H7 (cell line): ENCODE measurements around the gene SLC48A1. TPM values are rescaled to one million over a fixed set of nuclear protein-coding genes. Genes with fewer than 3 reads are reported as not detected.

Experiments
- DNase-seq: peaks from one replicate; pipeline ENCODE4 v3.0.0; 2012
- H3K27me3 ChIP-seq: 2 replicates; pipeline ENCODE4 v1.6.0; 2011; ENCODE audit warnings: mild to moderate bottlenecking, low read length; ENCODE audit not compliant: control insufficient read depth, insufficient read depth
- H3K36me3 ChIP-seq: replicated peaks from 2 replicates; pipeline ENCODE4 v1.5.1; 2011; ENCODE audit warnings: low read length; ENCODE audit not compliant: control insufficient read depth, insufficient read depth
- H3K4me3 ChIP-seq: 2 replicates; pipeline ENCODE4 v1.5.1; 2011; ENCODE audit warnings: low read depth, mild to moderate bottlenecking, control low read depth, low read length, moderate library complexity; ENCODE audit not compliant: insufficient read depth
- total RNA-seq: library from RNA; depleted of rRNA; stranded (reverse); fragments of >200 nt; shearing (Covaris generic); gene quantifications from 2 replicates; pipeline ENCODE4 v1.2.3, GENCODE V29; 2014

SLC48A1 gene
- total RNA-seq, 1 experiment from 2014 or later = 12.4 TPM

DNA sequence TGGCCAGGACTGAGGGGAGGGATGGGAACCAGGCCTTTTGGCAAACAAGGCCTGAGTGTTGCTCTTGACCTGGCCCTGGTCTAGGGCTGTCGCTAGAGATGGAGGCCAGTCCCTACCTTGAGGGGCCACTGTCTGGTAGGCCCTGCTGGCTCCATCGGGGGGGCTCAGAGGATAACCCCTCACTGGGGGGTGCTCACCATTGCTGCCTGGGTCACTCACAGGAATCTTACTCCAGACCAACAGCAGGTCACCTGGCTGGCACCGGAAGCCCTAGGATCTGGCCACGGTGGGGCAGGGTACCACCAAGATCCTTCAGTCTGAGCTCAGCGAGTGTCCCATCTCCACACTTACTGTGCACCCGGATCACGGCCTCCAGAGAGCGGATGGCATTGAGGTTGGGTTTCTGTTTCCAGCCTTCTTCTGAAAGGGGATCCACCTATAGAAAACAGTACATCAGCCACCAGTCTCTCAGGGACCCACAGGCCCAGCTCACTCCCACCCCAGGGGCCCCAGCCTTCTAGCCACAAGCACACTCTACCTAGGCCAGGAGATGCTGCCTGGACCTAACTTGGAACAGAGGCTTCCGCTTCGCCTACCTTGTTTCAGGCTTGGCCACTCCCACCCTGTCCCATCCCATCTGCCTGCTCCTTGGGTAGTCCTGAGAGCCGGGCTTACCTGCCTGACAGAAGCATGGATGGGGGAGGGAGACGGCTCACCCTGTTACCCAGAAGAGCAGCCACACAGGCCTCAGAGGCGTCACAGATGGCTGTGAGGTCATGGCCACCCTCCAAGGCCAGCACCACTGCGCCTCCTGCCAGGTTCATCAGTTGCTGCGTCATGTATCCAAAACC lies 12.2 kb downstream of the SLC48A1 start:
- no peak overlapping the region for H3K4me3 ChIP-seq
- H3K36me3 ChIP-seq = peaks cover 49% of the 10 kb centered on the region
- DNase-seq = no peak
- no peaks in the 10 kb centered on the region for H3K27me3 ChIP-seq

DNA sequence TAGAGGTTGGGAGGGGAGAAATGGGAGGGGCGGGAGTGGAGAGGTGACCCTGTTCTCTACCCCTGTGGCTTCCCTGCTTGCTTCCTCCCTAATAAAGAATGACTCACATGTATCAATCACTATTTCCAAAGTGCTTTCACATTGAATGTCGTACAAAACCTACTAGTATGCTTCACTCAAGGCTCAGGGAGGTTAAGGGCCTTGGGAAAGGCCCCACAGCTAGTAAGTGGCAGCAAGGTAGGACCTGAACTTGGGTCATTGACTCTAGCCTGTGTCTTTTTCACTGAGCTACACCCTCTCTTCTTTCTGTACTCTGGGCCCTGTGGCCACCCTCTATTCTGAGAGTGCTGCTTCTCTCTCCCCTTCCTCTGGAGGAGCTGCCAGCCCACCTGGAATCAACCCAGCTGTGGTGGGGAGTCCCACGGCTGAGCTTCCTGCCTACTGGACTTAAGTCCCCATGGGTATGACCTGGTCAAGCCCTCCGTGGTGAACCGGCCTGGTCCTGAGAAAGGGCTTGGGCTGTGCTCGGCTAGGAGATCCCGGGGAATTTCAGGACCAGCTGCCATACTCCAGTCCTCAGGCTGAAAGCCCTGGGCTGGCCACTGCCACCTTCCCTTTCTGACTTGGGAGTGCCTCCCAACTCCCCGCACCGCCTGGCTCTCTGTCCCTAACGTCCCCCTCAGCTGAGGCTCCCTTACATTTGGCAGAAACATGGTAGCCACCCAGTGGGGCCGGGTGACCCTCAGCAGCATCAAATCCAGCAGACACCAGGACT lies 13.0 kb downstream of the SLC48A1 start:
- Histone ChIP-seq H3K27me3 (no peaks in the 10 kb centered on the region), H3K36me3 (peaks cover 54% of the 10 kb centered on the region)
- DNase-seq = no peak

DNA sequence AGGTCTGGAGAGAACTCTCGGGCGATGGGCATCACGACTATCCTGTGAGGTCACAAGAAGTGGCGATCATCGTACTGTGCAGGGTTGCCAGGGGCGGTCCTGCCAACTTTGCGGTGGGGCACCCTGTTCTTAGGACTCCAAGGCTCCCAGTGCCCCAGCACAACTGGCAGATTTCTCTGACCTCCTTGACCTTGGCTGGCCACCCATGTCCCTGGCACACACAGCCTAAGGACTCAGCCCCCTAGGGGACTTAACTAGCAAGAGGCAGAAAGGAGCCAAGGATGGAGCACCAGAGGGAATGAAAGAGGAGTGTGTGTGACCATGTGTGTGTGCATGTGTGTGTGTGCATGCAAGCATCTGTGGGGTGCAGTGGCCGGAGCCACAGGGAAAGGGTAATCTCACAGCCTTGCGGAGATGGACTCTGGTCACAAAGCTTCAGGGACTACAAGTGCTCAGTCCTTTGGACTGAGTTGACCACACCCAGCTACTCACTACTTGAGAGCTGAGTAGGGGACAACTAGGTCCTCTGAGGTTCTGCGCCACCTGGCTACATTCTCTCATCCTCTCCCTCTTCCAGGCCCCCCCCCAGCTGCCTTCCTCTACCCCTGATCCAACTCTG lies 13.7 kb downstream of the SLC48A1 start:
- Histone ChIP-seq H3K4me3 (no peak overlapping the region), H3K36me3 (peaks cover 55% of the 10 kb centered on the region), H3K27me3 (no peaks in the 10 kb centered on the region)
- no peak for DNase-seq

More for the DNA sequence above, 13.0 kb downstream of the SLC48A1 start:
- no peak overlapping the region for H3K4me3 ChIP-seq

DNA sequence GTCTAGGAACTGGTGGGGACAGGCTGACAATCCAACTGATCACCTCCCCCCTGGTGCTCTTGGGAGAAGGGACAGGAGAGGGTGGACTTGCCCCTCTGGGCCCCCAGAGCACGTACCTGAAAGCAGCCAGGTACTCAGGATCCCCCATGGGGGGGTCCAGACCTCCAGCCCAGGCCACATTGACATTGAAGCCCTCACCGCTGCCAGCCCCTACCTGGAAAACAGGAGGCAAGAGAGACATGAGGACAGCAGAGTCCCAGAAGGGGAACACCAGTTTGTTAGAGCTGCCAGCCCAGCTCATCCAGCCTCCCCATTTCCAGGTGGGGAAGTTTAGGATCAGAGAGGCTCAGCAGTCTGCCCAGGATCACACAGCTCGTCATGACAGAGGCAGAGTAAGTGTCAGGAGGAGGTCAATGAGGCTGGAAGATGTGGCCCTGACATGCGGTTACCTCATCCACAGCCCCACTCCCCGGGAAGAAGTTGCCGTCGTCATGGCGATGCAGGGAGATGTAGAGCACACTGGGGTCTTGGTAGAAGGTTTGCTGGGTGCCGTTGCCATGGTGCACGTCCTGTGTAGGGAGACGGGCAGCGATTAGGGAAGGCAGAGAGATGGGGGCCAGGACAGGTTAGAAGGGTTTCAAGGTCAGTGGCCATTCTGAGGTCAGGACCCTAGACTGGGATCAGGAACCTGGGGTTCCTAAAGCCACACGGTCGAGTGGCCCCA lies 14.7 kb downstream of the SLC48A1 start:
- no peak overlapping the region for H3K4me3 ChIP-seq
- DNase-seq = no peak
- H3K36me3 ChIP-seq = peaks cover 58% of the 10 kb centered on the region
- H3K27me3 ChIP-seq = no peaks in the 10 kb centered on the region

DNA sequence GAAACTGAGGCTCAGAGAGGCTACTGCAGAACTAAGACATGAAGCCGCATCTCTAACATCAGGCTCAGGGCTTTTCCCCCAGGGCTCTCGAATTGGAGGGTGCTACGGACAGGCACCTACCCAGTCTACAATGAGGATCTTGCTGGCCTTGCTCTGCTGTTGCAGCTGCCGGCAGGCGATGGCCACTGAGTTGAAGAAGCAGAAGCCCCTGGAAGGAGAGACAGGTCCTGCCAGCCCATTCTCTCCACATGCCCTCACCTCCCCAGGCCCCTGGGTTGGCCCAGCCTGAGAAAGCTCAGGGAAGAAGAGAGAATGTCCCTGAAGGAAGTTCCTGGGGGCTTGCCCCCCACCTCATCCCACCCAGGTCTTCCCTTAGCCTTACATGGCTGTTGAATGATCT lies 16.1 kb downstream of the SLC48A1 start:
- Histone ChIP-seq H3K27me3 (no peaks in the 10 kb centered on the region), H3K4me3 (no peak overlapping the region), H3K36me3 (peaks cover 60% of the 10 kb centered on the region)
- no peak for DNase-seq

DNA sequence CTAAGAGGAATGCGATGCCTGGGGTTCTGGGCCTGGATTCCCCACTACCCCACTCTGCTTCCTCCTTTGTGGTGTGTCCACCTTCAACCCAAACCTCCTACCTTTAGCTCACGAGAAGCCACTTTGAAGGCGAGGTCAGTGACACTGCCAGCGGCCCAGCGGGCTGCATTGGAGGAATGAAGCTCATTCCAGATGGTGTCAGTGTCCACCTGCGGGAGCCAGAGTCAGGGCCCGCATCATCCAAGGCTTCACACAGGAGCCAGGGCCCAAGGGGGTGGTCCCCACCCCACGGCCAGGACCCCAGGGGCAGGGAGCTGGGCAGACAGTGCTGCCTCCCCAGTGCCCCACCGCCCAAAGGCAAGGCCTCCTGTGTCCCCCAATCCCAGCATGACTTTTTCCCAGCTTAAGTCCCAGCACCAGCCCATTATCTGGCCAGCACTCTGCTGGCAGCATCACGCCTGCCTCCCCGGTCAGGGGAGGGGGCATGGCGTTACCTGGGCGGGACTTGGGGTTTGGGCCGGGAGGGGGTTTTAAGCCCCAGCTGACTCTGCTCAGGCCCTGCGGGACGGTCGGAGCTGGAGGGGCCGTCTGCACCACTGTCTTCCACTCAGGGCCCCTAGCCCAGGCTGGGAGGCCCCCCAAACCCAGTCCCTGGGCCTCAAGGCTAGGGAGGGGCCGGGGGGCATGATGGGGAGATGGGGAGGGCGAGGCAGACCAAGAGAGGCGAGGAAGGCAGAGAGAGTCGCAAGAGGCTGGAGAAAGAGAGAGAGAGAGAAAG lies 16.9 kb downstream of the SLC48A1 start:
- Histone ChIP-seq H3K36me3 (peaks cover 61% of the 10 kb centered on the region), H3K27me3 (no peaks in the 10 kb centered on the region)
- DNase-seq = no peak

DNA sequence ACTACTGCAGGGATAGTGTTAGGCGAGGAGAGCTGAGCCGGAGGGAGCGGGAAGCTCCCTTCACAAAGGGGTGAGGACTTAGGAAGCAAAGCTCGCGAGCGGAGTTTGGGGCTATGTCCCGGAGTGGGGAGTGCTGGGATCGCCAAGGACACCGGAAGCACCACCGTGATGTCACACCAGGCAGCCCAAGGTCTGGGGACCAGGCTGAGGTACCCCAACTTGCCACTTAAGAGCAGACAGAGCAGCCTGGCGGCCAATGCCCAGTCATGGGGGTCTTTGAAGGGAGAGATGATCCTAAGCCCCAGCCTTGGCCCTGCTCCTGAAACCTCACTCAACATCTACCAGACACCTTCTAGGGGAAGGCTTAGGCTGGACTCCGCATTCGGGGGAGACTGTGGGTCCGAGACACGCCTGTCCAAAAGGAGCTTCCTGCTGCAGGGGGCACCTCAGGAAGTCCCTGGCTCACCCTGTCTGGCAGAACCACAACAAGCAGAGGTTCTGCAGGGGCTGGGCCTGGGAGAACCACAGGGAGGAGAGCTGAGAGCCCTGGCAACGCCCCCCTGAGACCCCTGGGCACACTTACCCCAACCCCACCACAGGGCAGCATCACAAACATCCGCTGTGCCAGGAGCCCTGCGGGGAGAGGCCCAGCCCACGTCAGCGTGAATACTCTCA lies 17.8 kb downstream of the SLC48A1 start:
- Histone ChIP-seq H3K36me3 (peaks cover 54% of the 10 kb centered on the region), H3K4me3 (no peak overlapping the region), H3K27me3 (no peaks in the 10 kb centered on the region)
- no peak for DNase-seq

More for the DNA sequence above, 16.9 kb downstream of the SLC48A1 start:
- no peak overlapping the region for H3K4me3 ChIP-seq

DNA sequence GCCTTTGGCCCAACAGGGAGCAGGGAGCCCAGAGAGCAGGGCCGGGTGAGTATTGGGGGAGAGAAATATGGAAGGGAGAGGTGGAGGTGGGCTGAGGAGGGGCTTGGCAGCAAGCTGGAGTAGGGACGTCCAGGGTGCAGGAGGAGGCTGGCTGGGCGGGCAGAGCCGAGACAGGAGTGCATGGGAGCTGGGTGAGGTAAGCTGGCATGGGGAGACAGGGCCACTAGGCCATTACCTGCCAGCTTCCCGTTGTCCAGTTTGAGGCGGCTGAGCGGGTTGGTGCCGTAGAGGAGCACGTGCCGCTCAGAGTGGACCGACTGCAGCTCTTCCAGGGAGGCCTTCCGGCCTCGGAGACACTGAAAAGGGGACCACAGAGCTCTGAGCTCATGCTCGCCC lies 18.3 kb downstream of the SLC48A1 start:
- no peaks in the 10 kb centered on the region for H3K27me3 ChIP-seq
- peaks cover 50% of the 10 kb centered on the region for H3K36me3 ChIP-seq
- no peak for DNase-seq
- H3K4me3 ChIP-seq = no peak overlapping the region

DNA sequence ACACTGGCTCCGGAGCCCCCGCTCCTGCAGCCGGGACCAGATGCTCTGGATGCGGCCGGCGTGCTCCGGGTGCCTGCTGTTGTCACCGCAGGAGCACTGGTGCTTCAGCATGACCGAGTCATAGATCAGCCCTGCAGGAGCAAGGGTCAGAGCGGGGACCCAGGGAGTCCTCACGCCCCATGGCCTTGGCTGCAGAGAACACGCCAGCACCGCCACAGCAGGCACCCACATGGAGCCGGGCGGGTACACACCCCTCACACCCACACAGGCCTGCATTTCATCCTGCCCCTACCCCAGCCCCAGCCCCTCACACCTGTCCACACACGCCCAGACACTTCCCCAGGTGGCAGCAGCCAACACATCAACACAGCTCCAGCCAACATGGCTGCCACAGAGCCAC lies 18.8 kb downstream of the SLC48A1 start:
- no peak for DNase-seq
- no peak overlapping the region for H3K4me3 ChIP-seq
- H3K36me3 ChIP-seq = peaks cover 48% of the 10 kb centered on the region
- no peaks in the 10 kb centered on the region for H3K27me3 ChIP-seq

DNA sequence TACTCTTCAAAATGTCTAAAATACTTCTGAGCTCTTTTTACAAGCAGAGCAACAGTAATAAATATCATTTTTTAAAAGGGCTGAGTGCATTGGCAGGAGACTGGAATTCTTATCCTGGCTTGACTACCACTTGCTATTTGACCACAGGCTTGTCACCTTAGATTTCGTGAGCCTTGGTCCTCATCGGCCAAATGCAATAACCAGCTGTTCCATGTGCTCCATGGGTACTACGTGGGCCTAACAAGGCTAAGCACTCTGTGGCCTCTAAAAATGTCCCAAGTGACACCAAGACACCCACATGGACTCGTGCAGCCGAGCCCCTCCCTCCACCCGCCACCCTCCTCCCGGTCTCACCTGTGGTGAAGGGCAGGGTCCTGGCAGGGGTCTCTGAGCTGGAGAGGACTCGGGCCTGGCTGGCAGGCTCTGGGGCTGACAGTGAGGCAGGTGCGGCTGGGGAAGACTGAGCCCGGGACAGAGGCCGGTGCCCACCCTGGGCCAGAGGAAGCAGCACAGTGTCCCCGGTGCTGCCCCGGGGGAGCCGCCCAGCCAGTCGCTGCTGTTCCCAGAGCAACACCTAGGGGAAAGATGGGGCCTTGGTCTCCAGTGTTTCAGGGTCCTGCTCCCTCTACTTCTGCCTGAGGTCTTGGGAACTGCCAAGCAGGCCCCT lies 20.1 kb downstream of the SLC48A1 start:
- H3K36me3 ChIP-seq = peaks cover 38% of the 10 kb centered on the region
- no peak for DNase-seq
- no peak overlapping the region for H3K4me3 ChIP-seq
- H3K27me3 ChIP-seq = no peaks in the 10 kb centered on the region

DNA sequence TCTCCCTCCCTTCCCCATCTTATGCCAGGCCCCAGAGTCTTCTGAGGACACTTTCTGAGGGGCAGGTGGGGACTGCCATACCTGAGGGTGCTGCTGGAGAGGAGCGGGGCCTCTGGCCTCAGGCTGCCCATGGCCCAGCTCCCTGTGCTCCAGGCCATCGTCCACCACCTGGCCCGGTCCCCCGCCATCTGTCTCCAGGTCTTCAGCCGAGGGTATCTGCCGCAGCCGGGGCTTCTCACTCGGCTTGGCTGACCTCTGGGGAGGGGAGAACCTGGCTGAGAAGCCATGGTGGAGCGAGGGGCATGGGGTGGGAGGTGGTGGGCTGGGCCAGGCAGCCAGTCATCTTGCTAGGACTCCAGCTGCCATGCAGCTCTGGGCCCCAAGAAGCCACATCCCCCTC lies 21.6 kb downstream of the SLC48A1 start:
- H3K4me3 ChIP-seq = no peak overlapping the region
- no peak for DNase-seq
- no peaks in the 10 kb centered on the region for H3K27me3 ChIP-seq
- peaks cover 25% of the 10 kb centered on the region for H3K36me3 ChIP-seq

DNA sequence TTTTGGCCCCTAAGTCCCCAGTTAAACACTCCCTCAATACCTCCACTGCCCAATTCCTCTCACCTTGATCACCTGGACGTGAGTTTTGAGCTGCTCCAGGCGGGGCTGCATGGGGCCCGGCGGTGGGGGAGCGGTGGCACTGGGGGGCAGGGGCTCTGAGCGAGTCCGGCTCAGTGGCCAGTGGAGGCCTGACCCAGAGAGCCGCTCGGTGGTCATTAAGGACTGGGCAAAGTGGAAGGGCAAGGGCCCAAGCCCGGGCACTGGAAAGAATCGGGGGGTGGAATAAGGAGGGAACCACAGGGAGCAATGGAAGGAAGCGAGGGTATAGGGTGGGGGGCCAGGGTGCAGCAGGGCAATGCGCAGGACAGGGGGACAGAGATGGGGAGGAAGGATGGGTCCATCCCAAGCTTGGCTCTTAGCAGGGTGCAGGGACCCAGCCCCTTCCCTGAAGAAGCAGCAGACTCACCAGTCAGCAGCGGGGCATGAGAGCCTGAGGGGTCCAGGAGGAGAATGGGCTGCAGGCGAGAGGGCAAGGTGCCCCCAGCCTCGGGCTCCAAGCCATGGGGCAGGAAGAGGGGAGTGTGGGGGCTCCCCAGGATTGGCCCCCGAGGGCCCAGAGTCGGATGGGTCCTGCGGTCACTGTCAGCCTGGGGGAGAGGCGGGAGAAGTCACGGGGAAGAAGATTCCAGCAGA lies 22.2 kb downstream of the SLC48A1 start:
- Histone ChIP-seq H3K36me3 (peaks cover 23% of the 10 kb centered on the region), H3K27me3 (no peaks in the 10 kb centered on the region), H3K4me3 (no peak overlapping the region)
- DNase-seq = no peak
